ENCODE measurements around the gene CEP85.

The CEP85 gene

GRCh38 chr1:26278303-26278702 is 44.3 kb downstream of the CEP85 start:
- no peak for DNase-seq (ENCODE audit: low read depth, low spot score)

GRCh38 chr1:26278724-26279455 is 44.9 kb downstream of the CEP85 start:
- DNase-seq (ENCODE audit: low read depth, low spot score) = no peak

- peak; percentile 67 for DNase-seq (ENCODE audit: low read depth, low spot score)
Measured at GRCh38 chr1:26279456-26280332, 45.7 kb downstream of the CEP85 start, which contains the start of gene SH3BGRL3. SH3BGRL3 (plus strand) TSS chr1:26280086; CDS start chr1:26280156, 70 bp downstream.

GRCh38 chr1:26280333-26281042 is 46.5 kb downstream of the CEP85 start:
- no peak for DNase-seq (ENCODE audit: low read depth, low spot score)

- DNase-seq (ENCODE audit: low read depth, low spot score) = no peak
Measured at GRCh38 chr1:26281091-26281958, 47.3 kb downstream of the CEP85 start.

GRCh38 chr1:26281971-26282370 is 48.0 kb downstream of the CEP85 start:
- no peak for DNase-seq (ENCODE audit: low read depth, low spot score)

GRCh38 chr1:26282401-26282918 is 48.5 kb downstream of the CEP85 start:
- no peak for DNase-seq (ENCODE audit: low read depth, low spot score)

GRCh38 chr1:26283279-26283853 is 49.4 kb downstream of the CEP85 start:
- DNase-seq (ENCODE audit: low read depth, low spot score) = no peak

GRCh38 chr1:26283871-26284596 is 50.0 kb downstream of the CEP85 start:
- DNase-seq (ENCODE audit: low read depth, low spot score) = no peak

- DNase-seq (ENCODE audit: low read depth, low spot score) = peak; percentile 85
Measured at GRCh38 chr1:26284597-26285347, 50.8 kb downstream of the CEP85 start.

GRCh38 chr1:26285366-26286063 is 51.5 kb downstream of the CEP85 start:
- no peak for DNase-seq (ENCODE audit: low read depth, low spot score)

- no peak for DNase-seq (ENCODE audit: low read depth, low spot score)
Measured at GRCh38 chr1:26286064-26286416, 52.0 kb downstream of the CEP85 start.

GRCh38 chr1:26287033-26287711 is 53.2 kb downstream of the CEP85 start:
- no peak for DNase-seq (ENCODE audit: low read depth, low spot score)

GRCh38 chr1:26287811-26288210 is 53.8 kb downstream of the CEP85 start:
- no peak for DNase-seq (ENCODE audit: low read depth, low spot score)

GRCh38 chr1:26288311-26288941 is 54.4 kb downstream of the CEP85 start:
- no peak for DNase-seq (ENCODE audit: low read depth, low spot score)

GRCh38 chr1:26289158-26290059 is 55.4 kb downstream of the CEP85 start:
- no peak for DNase-seq (ENCODE audit: low read depth, low spot score)

Measured in activated CD4-positive, CD25-positive, alpha-beta regulatory T cell treated with anti-CD3 and anti-CD28 coated beads, Interleukin-2, amount 50 U/mL, for 16 hours (primary cell).